Prostate gland (tissue), 2 donors: Measurements from ENCODE around the gene GFI1B.

ENCODE experiments used
- CTCF ChIP-seq, 4 experiments: fragments of 200-600 bp in 2 of 4; fragments of 450-650 bp in 2 of 4; sonication (generic) in 2 of 4; IDR thresholded peaks; 1 replicate in 3 of 4; 2 replicates in 1 of 4; pipeline ENCODE4 v1.5.1; 2016 to 2019; ENCODE audit warnings: antibody characterized with exemption in 4 of 4, mild to moderate bottlenecking in 2 of 4, moderate library complexity in 2 of 4
- POLR2A ChIP-seq: fragments of 450-650 bp; IDR thresholded peaks from one replicate; pipeline ENCODE4 v1.6.1; 2016; ENCODE audit warnings: antibody characterized with exemption, mild to moderate bottlenecking
- POLR2AphosphoS5 ChIP-seq: sonication (generic); formaldehyde crosslinking; IDR thresholded peaks from one replicate; pipeline ENCODE4 v1.6.1; 2017; ENCODE audit warnings: antibody characterized with exemption

GRCh38 chr9:133005957-133006356 lies 27.5 kb downstream of the GFI1B start:
- no peak for TF ChIP-seq CTCF (IDR thresholded peaks at IDR 0.05)
- TF ChIP-seq POLR2A, result no peak
- no peak for TF ChIP-seq POLR2AphosphoS5
